ENCODE measurements around the gene CAMK2D. TPM values are rescaled to one million over a fixed set of nuclear protein-coding genes. Genes with fewer than 3 reads are reported as not detected.

The CAMK2D gene
- total and polyA plus RNA-seq, 7 donors: 24.3 to 78.1 (median 54.0) TPM

GRCh38 chr4:113522433-113522832 is 239.1 kb downstream of the CAMK2D start:
- no peak for DNase-seq
- Histone ChIP-seq H3K4me1 (peaks cover 0 to 4% (median 0%) of the 10 kb centered on the region in 4 donors), H3K9me3 (no peaks in the 10 kb centered on the region), H3K27me3 (no peaks in the 10 kb centered on the region), H3K36me3 (peaks cover 0 to 5% (median 0%) of the 10 kb centered on the region in 4 donors), H3K27ac (no peak overlapping the region), H3K4me3 (no peak overlapping the region)
- intact Hi-C loops (cut with DNase I): no loop called here
- WGBS, 2 donors: 92 to 99% methylated on average over 2 of the region's 2 CpGs
- TF ChIP-seq EP300 (IDR thresholded peaks at IDR 0.05) (no peak), CTCF (IDR thresholded peaks at IDR 0.05) (no peak)

GRCh38 chr4:113513382-113513781 is 248.2 kb downstream of the CAMK2D start:
- intact Hi-C loops (cut with DNase I): no loop called here
- H3K27ac ChIP-seq: no peak overlapping the region
- WGBS, 2 donors: 83 to 95% methylated on average over 2 of the region's 2 CpGs
- H3K27me3 ChIP-seq: no peaks in the 10 kb centered on the region
- peaks cover 0 to 15% (median 0%) of the 10 kb centered on the region in 4 donors for H3K4me1 ChIP-seq
- H3K36me3 ChIP-seq: peaks cover 0 to 49% (median 10%) of the 10 kb centered on the region in 4 donors
- no peak overlapping the region for H3K4me3 ChIP-seq
- DNase-seq: no peak
- no peaks in the 10 kb centered on the region for H3K9me3 ChIP-seq
- no peak for TF ChIP-seq EP300 (IDR thresholded peaks at IDR 0.05)
- TF ChIP-seq POLR2AphosphoS5 (IDR thresholded peaks at IDR 0.05): no peak
- no peak for TF ChIP-seq POLR2A (IDR thresholded peaks at IDR 0.05)
- TF ChIP-seq CTCF (IDR thresholded peaks at IDR 0.05): no peak

GRCh38 chr4:113512880-113513279 is 248.7 kb downstream of the CAMK2D start:
- TF ChIP-seq CTCF (IDR thresholded peaks at IDR 0.05) (no peak), EP300 (IDR thresholded peaks at IDR 0.05) (no peak)
- Histone ChIP-seq H3K27ac (no peak overlapping the region), H3K9me3 (no peaks in the 10 kb centered on the region), H3K36me3 (peaks cover 0 to 52% (median 10%) of the 10 kb centered on the region in 4 donors), H3K4me1 (peaks cover 0 to 15% (median 0%) of the 10 kb centered on the region in 4 donors), H3K4me3 (no peak overlapping the region), H3K27me3 (no peaks in the 10 kb centered on the region)
- DNase-seq: no peak
- WGBS, 2 donors: 98 to 99% methylated on average over 6 of the region's 6 CpGs
- intact Hi-C loops (cut with DNase I): no loop called here

GRCh38 chr4:113511944-113512343 is 249.6 kb downstream of the CAMK2D start:
- no peaks in the 10 kb centered on the region for H3K27me3 ChIP-seq
- 89 to 94% methylated on average over 2 of the region's 2 CpGs for WGBS, 2 donors
- H3K4me3 ChIP-seq: no peak overlapping the region
- DNase-seq: no peak
- H3K27ac ChIP-seq: no peak overlapping the region
- peaks cover 0 to 15% (median 0%) of the 10 kb centered on the region in 4 donors for H3K4me1 ChIP-seq
- intact Hi-C loops (cut with DNase I): no loop called here
- no peaks in the 10 kb centered on the region for H3K9me3 ChIP-seq
- no peak for TF ChIP-seq EP300 (IDR thresholded peaks at IDR 0.05)
- no peak for TF ChIP-seq CTCF (IDR thresholded peaks at IDR 0.05)
- TF ChIP-seq POLR2A (IDR thresholded peaks at IDR 0.05): no peak
- no peak for TF ChIP-seq POLR2AphosphoS5 (IDR thresholded peaks at IDR 0.05)
- H3K36me3 ChIP-seq: peaks cover 0 to 48% (median 12%) of the 10 kb centered on the region in 4 donors

GRCh38 chr4:113509851-113510250 is 251.7 kb downstream of the CAMK2D start:
- 97 to 98% methylated on average over 1 of the region's 1 CpG for WGBS, 2 donors
- H3K9me3 ChIP-seq: no peaks in the 10 kb centered on the region
- no peaks in the 10 kb centered on the region for H3K4me1 ChIP-seq
- H3K36me3 ChIP-seq: peaks cover 0 to 45% (median 12%) of the 10 kb centered on the region in 4 donors
- intact Hi-C loops (cut with DNase I): no loop called here
- no peak overlapping the region for H3K4me3 ChIP-seq
- H3K27ac ChIP-seq: no peak overlapping the region
- DNase-seq: no peak
- TF ChIP-seq EP300 (IDR thresholded peaks at IDR 0.05) (no peak), POLR2AphosphoS5 (IDR thresholded peaks at IDR 0.05) (no peak), CTCF (IDR thresholded peaks at IDR 0.05) (no peak), POLR2A (IDR thresholded peaks at IDR 0.05) (no peak)
- no peaks in the 10 kb centered on the region for H3K27me3 ChIP-seq

All from sigmoid colon (tissue), 7 donors.